IMR-90 (cell line): ENCODE measurements around the gene SFSWAP. TPM values are rescaled to one million over a fixed set of nuclear protein-coding genes. Genes with fewer than 3 reads are reported as not detected.

Experiments used
- ATAC-seq: fragments of 200-7000 bp; cut with Tn5 transposase; 2 replicates; pipeline ENCODE4 v1.9.1; 2020; ENCODE audit warnings: low read depth, mild to moderate bottlenecking, moderate library complexity
- BruUV-seq: library from RNA; stranded (reverse); fragments of 400-500 nt; replicated peaks from 2 replicates; lab custom pipeline; 2021; lab: Mats Ljungman, UMichigan
- CTCF ChIA-PET: fragments of 300-600 bp; formaldehyde crosslinking; extraction: SDS; loops from one replicate; lab custom pipeline; 2021; ENCODE audit warnings: antibody characterized with exemption; lab: Yijun Ruan, JAX
- POLR2A ChIA-PET: fragments of 300-600 bp; sonication (Branson Sonifier 250); formaldehyde crosslinking; loops from one replicate; lab custom pipeline; 2022; ENCODE audit warnings: antibody characterized with exemption; ENCODE audit not compliant: unreplicated experiment; lab: Charles Lee
- DNase-seq: peaks from one replicate; pipeline ENCODE4 v3.0.0; 2013
- H2AFZ ChIP-seq: replicated peaks from 2 replicates; pipeline ENCODE3; 2013; ENCODE audit warnings: low read length, mild to moderate bottlenecking; ENCODE audit not compliant: poor library complexity
- H2AK5ac ChIP-seq: 2 replicates; pipeline ENCODE4 v1.6.1; 2013; ENCODE audit warnings: low read depth, low read length, inconsistent platforms
- H2AK9ac ChIP-seq: replicated peaks from 2 replicates; pipeline ENCODE3; 2013; ENCODE audit warnings: mild to moderate bottlenecking, low read depth, low read length, moderate library complexity; ENCODE audit not compliant: poor library complexity
- H2BK120ac ChIP-seq: 2 replicates; pipeline ENCODE4 v1.6.1; 2013; ENCODE audit warnings: low read depth, low read length, inconsistent platforms
- H2BK15ac ChIP-seq: 3 replicates; pipeline ENCODE4 v1.6.1; 2013; ENCODE audit warnings: low read depth, low read length, inconsistent platforms
- H2BK20ac ChIP-seq: 2 replicates; pipeline ENCODE4 v1.6.1; 2013; ENCODE audit warnings: low read depth, mild to moderate bottlenecking, inconsistent platforms, low read length, moderate library complexity
- H2BK5ac ChIP-seq: 2 replicates; pipeline ENCODE4 v1.6.1; 2013; ENCODE audit warnings: mild to moderate bottlenecking, low read depth, low read length, inconsistent platforms; ENCODE audit not compliant: poor library complexity, severe bottlenecking
- H3K14ac ChIP-seq: replicated peaks from 2 replicates; pipeline ENCODE4 v1.6.1; 2013; ENCODE audit warnings: low read depth, low read length, inconsistent platforms
- H3K18ac ChIP-seq: 2 replicates; pipeline ENCODE4 v1.6.1; 2013; ENCODE audit warnings: low read depth, low read length, control low read depth
- H3K23ac ChIP-seq: 2 replicates; pipeline ENCODE4 v1.6.1; 2013; ENCODE audit warnings: low read depth, low read length, inconsistent platforms
- H3K27ac ChIP-seq: 2 replicates; pipeline ENCODE4 v1.5.1; 2013; ENCODE audit warnings: mild to moderate bottlenecking, control low read depth, low read length; ENCODE audit not compliant: insufficient read depth
- H3K27me3 ChIP-seq: 2 replicates; pipeline ENCODE4 v1.6.1; 2013; ENCODE audit warnings: low read length; ENCODE audit not compliant: control insufficient read depth, insufficient read depth
- H3K36me3 ChIP-seq: 2 replicates; pipeline ENCODE4 v1.6.1; 2013; ENCODE audit warnings: low read length, mixed read lengths; ENCODE audit not compliant: control insufficient read depth, insufficient read depth
- H3K4ac ChIP-seq: 2 replicates; pipeline ENCODE4 v1.6.1; 2013; ENCODE audit warnings: low read depth, low read length, inconsistent platforms
- H3K4me1 ChIP-seq: 2 replicates; pipeline ENCODE4 v1.6.1; 2013; ENCODE audit warnings: low read length, mixed read lengths; ENCODE audit not compliant: control insufficient read depth, insufficient read depth
- H3K4me2 ChIP-seq: 2 replicates; pipeline ENCODE4 v1.6.1; 2013; ENCODE audit warnings: low read depth, mild to moderate bottlenecking, control low read depth, low read length, moderate library complexity
- H3K4me3 ChIP-seq: 2 replicates; pipeline ENCODE4 v1.5.1; 2013; ENCODE audit warnings: low read depth, mild to moderate bottlenecking, control low read depth, low read length, moderate library complexity; ENCODE audit not compliant: insufficient read depth
- H3K56ac ChIP-seq: 2 replicates; pipeline ENCODE4 v1.6.1; 2013; ENCODE audit warnings: low read length, inconsistent platforms; ENCODE audit not compliant: insufficient read depth; ENCODE audit errors: extremely low read depth
- H3K79me1 ChIP-seq, 2 experiments: 2 replicates each; pipeline ENCODE4 v1.6.1; 2013; ENCODE audit warnings: low read length in 2 of 2, inconsistent platforms in 1 of 2, low read depth in 1 of 2
- H3K9ac ChIP-seq: 2 replicates; pipeline ENCODE4 v1.6.1; 2013; ENCODE audit warnings: low read depth, low read length, control low read depth
- H3K9me1 ChIP-seq: 2 replicates; pipeline ENCODE4 v1.6.1; 2013; ENCODE audit warnings: low read length, inconsistent platforms; ENCODE audit not compliant: insufficient read depth
- H3K9me3 ChIP-seq: 2 replicates; pipeline ENCODE4 v1.6.1; 2013; ENCODE audit warnings: low read length; ENCODE audit not compliant: control insufficient read depth, insufficient read depth
- H4K20me1 ChIP-seq: 2 replicates; pipeline ENCODE4 v1.6.1; 2013; ENCODE audit warnings: low read length, inconsistent platforms; ENCODE audit not compliant: insufficient read depth
- H4K5ac ChIP-seq: 2 replicates; pipeline ENCODE4 v1.6.1; 2013; ENCODE audit warnings: mild to moderate bottlenecking, low read depth, low read length, control low read depth
- H4K8ac ChIP-seq, 2 experiments: 2 replicates each; pipeline ENCODE4 v1.6.1; 2013; ENCODE audit warnings: low read depth in 2 of 2, low read length in 2 of 2, control low read depth in 1 of 2, inconsistent platforms in 1 of 2
- H4K91ac ChIP-seq: 2 replicates; pipeline ENCODE4 v1.6.1; 2013; ENCODE audit warnings: low read depth, low read length, inconsistent platforms; ENCODE audit not compliant: insufficient read depth
- BHLHE40 ChIP-seq: fragments of 150-350 bp; IDR thresholded peaks from 2 replicates; pipeline ENCODE4 v1.6.1; 2016; ENCODE audit warnings: mild to moderate bottlenecking, low read depth, low read length
- CEBPB ChIP-seq: IDR thresholded peaks from 2 replicates; pipeline ENCODE4 v1.6.1; 2012; ENCODE audit warnings: low read depth, low read length, improper control_type of control experiment
- CHD1 ChIP-seq: IDR thresholded peaks from 2 replicates; pipeline ENCODE4 v1.6.1; 2012; ENCODE audit warnings: low read depth, low read length, improper control_type of control experiment
- CTCF ChIP-seq: conservative IDR thresholded peaks from 2 replicates; pipeline ENCODE4 v1.5.1; 2012; ENCODE audit warnings: mild to moderate bottlenecking, low read depth, low read length, improper control_type of control experiment
- FOS ChIP-seq: fragments of 150-350 bp; IDR thresholded peaks from 2 replicates; pipeline ENCODE4 v1.6.1; 2016; ENCODE audit warnings: low read depth, low read length
- MAFK ChIP-seq: IDR thresholded peaks from 2 replicates; pipeline ENCODE4 v1.6.1; 2012; ENCODE audit warnings: low read depth, low read length, improper control_type of control experiment
- MAZ ChIP-seq: IDR thresholded peaks from 2 replicates; pipeline ENCODE4 v1.6.1; 2012; ENCODE audit warnings: low read depth, mild to moderate bottlenecking, low read length, improper control_type of control experiment, moderate library complexity, borderline replicate concordance
- MXI1 ChIP-seq: IDR thresholded peaks from 2 replicates; pipeline ENCODE4 v1.6.1; 2012; ENCODE audit warnings: low read depth, mild to moderate bottlenecking, low read length, moderate library complexity, borderline replicate concordance
- NFE2L2 ChIP-seq: fragments of 150-350 bp; IDR thresholded peaks from 2 replicates; pipeline ENCODE4 v1.6.1; 2016; ENCODE audit warnings: low read depth, mild to moderate bottlenecking, low read length
- POLR2A ChIP-seq: IDR thresholded peaks from 2 replicates; pipeline ENCODE4 v1.6.1; 2012; ENCODE audit warnings: mild to moderate bottlenecking, low read depth, low read length
- RAD21 ChIP-seq: IDR thresholded peaks from 2 replicates; pipeline ENCODE4 v1.6.1; 2012; ENCODE audit warnings: low read length, improper control_type of control experiment
- RCOR1 ChIP-seq: IDR thresholded peaks from 2 replicates; pipeline ENCODE4 v1.6.1; 2012; ENCODE audit warnings: mild to moderate bottlenecking, low read length, improper control_type of control experiment; ENCODE audit not compliant: insufficient replicate concordance
- SMC3 ChIP-seq: fragments of 150-350 bp; IDR thresholded peaks from 2 replicates; pipeline ENCODE4 v1.6.1; 2016; ENCODE audit warnings: low read depth, mild to moderate bottlenecking, antibody characterized with exemption, low read length, moderate library complexity
- USF2 ChIP-seq: fragments of 150-350 bp; IDR thresholded peaks from 2 replicates; pipeline ENCODE4 v1.6.1; 2017; ENCODE audit warnings: mild to moderate bottlenecking, antibody characterized with exemption, low read length, low read depth
- WGBS, 2 experiments: methylation state at CpG; one replicate each; pipeline versions ENCODE4 v1.1.5 to v1.1.7; 2013; ENCODE audit warnings: missing lambda C conversion rate in 2 of 2; ENCODE audit not compliant: insufficient read length in 1 of 2; ENCODE audit errors: extremely low coverage in 2 of 2; 5-methylcytosine and 5-hydroxymethylcytosine counted together
- dilution Hi-C: fragments of 300-500 bp; cut with HindIII; formaldehyde crosslinking; loops from one replicate; pipeline ENCODE4 v1.14.3; 2018; ENCODE audit warnings: low sequenced_read_pairs; ENCODE audit not compliant: unreplicated experiment
- in situ Hi-C: fragments of 300-500 bp; cut with MboI; formaldehyde crosslinking; loops from 3 replicates; pipeline ENCODE4 v1.14.3; 2019; ENCODE audit warnings: low sequenced_read_pairs, inconsistent platforms, mixed read lengths
- intact Hi-C: fragments of 100-400 bp; cut with micrococcal nuclease; formaldehyde crosslinking; loops from 2 replicates; pipeline ENCODE4 v1.10.0; 2022
- polyA plus RNA-seq, 3 experiments: library from polyadenylated mRNA; depleted of rRNA; stranded (reverse); fragments of >200 nt; gene quantifications; 2 replicates each; pipeline ENCODE4 v1.2.3, GENCODE V29; 2012; ENCODE audit warnings: low replicate concordance in 1 of 3
- total RNA-seq: library from RNA; depleted of rRNA; stranded (reverse); fragments of >200 nt; gene quantifications from 2 replicates; pipeline ENCODE4 v1.2.3, GENCODE V29; 2012

The SFSWAP gene
- total and polyA plus RNA-seq, 2 of the 4 experiments (the other 2 are of a cell fraction) = 19.7 to 22.4 TPM

GRCh38 chr12:131775392-131776236 lies 64.7 kb downstream of the SFSWAP start (continued):
- no peak for TF ChIP-seq BHLHE40

- ChIA-PET POLR2A (no interaction called here), CTCF (no interaction called here)
- no peaks in the 10 kb centered on the region for H3K27me3 ChIP-seq
- no peak overlapping the region for H4K91ac ChIP-seq
- no peak overlapping the region for H2BK20ac ChIP-seq
- no peak overlapping the region for H4K5ac ChIP-seq
- H3K14ac ChIP-seq = no peak overlapping the region
- BruUV-seq = no TSS peak
- peaks cover 3 to 8% of the 10 kb centered on the region in 2 experiments; a peak in 3 of 4 replicates for H3K79me1 ChIP-seq
- H4K8ac ChIP-seq = no peak overlapping the region
- H3K4me2 ChIP-seq = no peak overlapping the region
- no peaks in the 10 kb centered on the region for H3K4me1 ChIP-seq
- H3K18ac ChIP-seq = no peak overlapping the region
- H2BK120ac ChIP-seq = no peak overlapping the region
- peaks cover 34% of the 10 kb centered on the region for H3K36me3 ChIP-seq
- no peaks in the 10 kb centered on the region for H3K9me3 ChIP-seq
- H2AFZ ChIP-seq = no peak overlapping the region
- ATAC-seq (no peak), DNase-seq (no peak)
- H3K27ac ChIP-seq = no peak overlapping the region
- intact Hi-C loops (no loop called here), in situ Hi-C loops (no loop called here), dilution Hi-C loops (no loop called here)
- H3K4me3 ChIP-seq = no peak overlapping the region
- no peak overlapping the region for H3K56ac ChIP-seq
- H3K23ac ChIP-seq = no peak overlapping the region
- no peak overlapping the region for H2AK5ac ChIP-seq
- 90% methylated on average over 3 of the region's 14 CpGs; no CpG with 5 or more reads in 1 of the 2 experiments for WGBS, 2 experiments
- no peak overlapping the region for H2BK5ac ChIP-seq
- H3K9ac ChIP-seq = no peak overlapping the region
- no peaks in the 10 kb centered on the region for H3K9me1 ChIP-seq
- H2BK15ac ChIP-seq = no peak overlapping the region
- H3K4ac ChIP-seq = no peak overlapping the region
- H4K20me1 ChIP-seq = no peaks in the 10 kb centered on the region
- no peak overlapping the region for H2AK9ac ChIP-seq
- TF ChIP-seq SMC3 (no peak), CTCF (no peak), RCOR1 (no peak), USF2 (no peak), MAFK (no peak), MAZ (no peak), NFE2L2 (no peak), MXI1 (no peak), CHD1 (no peak), POLR2A (no peak), FOS (no peak), CEBPB (no peak), RAD21 (no peak)
Measured at GRCh38 chr12:131776237-131776889, 65.5 kb downstream of the SFSWAP start.
